SK-N-SH treated with all-trans-retinoic acid at 6 μM for 48 hours (cell line): ENCODE data around the gene HES5.
A peak's percentile ranks its signal among the peaks of the same experiment; 100 is the strongest.

ENCODE experiments used
- ATAC-seq: fragments of 200-7000 bp; cut with Tn5 transposase; 3 replicates; pipeline ENCODE4 v1.9.1; 2020; ENCODE audit warnings: mild to moderate bottlenecking, moderate library complexity
- ARNTL ChIP-seq: fragments of 450-650 bp; formaldehyde crosslinking; IDR thresholded peaks from 2 replicates; pipeline ENCODE4 v1.5.0; 2020; ENCODE audit warnings: low read depth, mild to moderate bottlenecking, moderate library complexity, borderline replicate concordance
- BACH2 ChIP-seq: fragments of 250-450 bp; sonication (Bioruptor Pico); IDR thresholded peaks from 2 replicates; pipeline ENCODE4 v1.9.0; 2021; ENCODE audit warnings: mild to moderate bottlenecking, borderline replicate concordance
- CSDC2 ChIP-seq: fragments of 250-450 bp; sonication (Bioruptor Pico); IDR thresholded peaks from 2 replicates; pipeline ENCODE4 v1.5.0; 2020; ENCODE audit warnings: mild to moderate bottlenecking, moderate library complexity
- ESRRG ChIP-seq: fragments of 250-450 bp; sonication (Bioruptor Pico); IDR thresholded peaks from 2 replicates; pipeline ENCODE4 v1.6.1; 2021; ENCODE audit warnings: mild to moderate bottlenecking
- GLIS3 ChIP-seq: fragments of 250-450 bp; sonication (Bioruptor Pico); IDR thresholded peaks from 2 replicates; pipeline ENCODE4 v1.5.0; 2020; ENCODE audit warnings: mild to moderate bottlenecking, moderate library complexity
- ISL1 ChIP-seq: fragments of 250-450 bp; sonication (Bioruptor Pico); IDR thresholded peaks from 2 replicates; pipeline ENCODE4 v2.1.2; 2022; ENCODE audit warnings: mild to moderate bottlenecking, moderate library complexity
- OSR1 ChIP-seq: fragments of 250-450 bp; sonication (Bioruptor Pico); IDR thresholded peaks from 2 replicates; pipeline ENCODE4 v1.8.0; 2022; ENCODE audit warnings: moderate library complexity, mild to moderate bottlenecking, inconsistent platforms
- PPARA ChIP-seq: fragments of 250-450 bp; sonication (Bioruptor Pico); IDR thresholded peaks from 2 replicates; pipeline ENCODE4 v1.5.0; 2020; ENCODE audit warnings: mild to moderate bottlenecking, borderline replicate concordance
- RARB ChIP-seq: fragments of 250-450 bp; sonication (Bioruptor Pico); IDR thresholded peaks from 2 replicates; pipeline ENCODE4 v1.8.0; 2021; ENCODE audit warnings: mild to moderate bottlenecking, moderate library complexity
- TCF4 ChIP-seq: fragments of 250-450 bp; sonication (Bioruptor Pico); IDR thresholded peaks from 2 replicates; pipeline ENCODE4 v1.8.0; 2021; ENCODE audit warnings: mild to moderate bottlenecking, moderate library complexity, borderline replicate concordance
- TOX ChIP-seq: fragments of 250-450 bp; sonication (Bioruptor Pico); IDR thresholded peaks from 2 replicates; pipeline ENCODE4 v1.8.0; 2021; ENCODE audit warnings: mild to moderate bottlenecking, moderate library complexity, borderline replicate concordance
- ZC3H10 ChIP-seq: fragments of 250-450 bp; sonication (Bioruptor Pico); IDR thresholded peaks from 2 replicates; pipeline ENCODE4 v1.5.1; 2021; ENCODE audit warnings: mild to moderate bottlenecking, moderate library complexity
- ZFP3 ChIP-seq: fragments of 250-450 bp; sonication (Bioruptor Pico); IDR thresholded peaks from 2 replicates; pipeline ENCODE4 v1.5.0; 2020; ENCODE audit warnings: mild to moderate bottlenecking, moderate library complexity
- ZFP30 ChIP-seq: fragments of 450-650 bp; formaldehyde crosslinking; IDR thresholded peaks from 2 replicates; pipeline ENCODE4 v1.5.0; 2022; ENCODE audit warnings: mild to moderate bottlenecking, moderate library complexity
- ZNF565 ChIP-seq: fragments of 450-650 bp; formaldehyde crosslinking; conservative IDR thresholded peaks from 2 replicates; pipeline ENCODE4 v1.5.0; 2020; ENCODE audit warnings: low read depth, mild to moderate bottlenecking, moderate library complexity
- ZNF70 ChIP-seq: fragments of 450-650 bp; formaldehyde crosslinking; IDR thresholded peaks from 2 replicates; pipeline ENCODE4 v1.5.0; 2020; ENCODE audit warnings: mild to moderate bottlenecking, moderate library complexity
- ZNF8 ChIP-seq: fragments of 450-650 bp; formaldehyde crosslinking; IDR thresholded peaks from 2 replicates; pipeline ENCODE4 v1.5.0; 2020; ENCODE audit warnings: mild to moderate bottlenecking, moderate library complexity
- TF ChIP-seq, protein P1 (sequence below): fragments of 250-450 bp; sonication (Bioruptor Pico); IDR thresholded peaks from 2 replicates; pipeline ENCODE4 v1.8.0; 2021; ENCODE audit warnings: low read depth, mild to moderate bottlenecking, moderate library complexity, borderline replicate concordance
- TF ChIP-seq, protein P2 (sequence below): fragments of 250-450 bp; sonication (Bioruptor Pico); IDR thresholded peaks from 2 replicates; pipeline ENCODE4 v1.8.0; 2020; ENCODE audit warnings: mild to moderate bottlenecking, moderate library complexity, borderline replicate concordance
- TF ChIP-seq, protein P3 (sequence below): fragments of 250-450 bp; sonication (Bioruptor Pico); IDR thresholded peaks from 2 replicates; pipeline ENCODE4 v1.5.1; 2021; ENCODE audit warnings: mild to moderate bottlenecking, moderate library complexity
- TF ChIP-seq, protein P4 (sequence below): fragments of 250-450 bp; sonication (Bioruptor Pico); IDR thresholded peaks from 2 replicates; pipeline ENCODE4 v1.5.1; 2020; ENCODE audit warnings: low read depth, mild to moderate bottlenecking, moderate library complexity
- TF ChIP-seq, protein P5 (sequence below): fragments of 250-450 bp; sonication (Bioruptor Pico); IDR thresholded peaks from 2 replicates; pipeline ENCODE4 v1.5.0; 2020; ENCODE audit warnings: mild to moderate bottlenecking, moderate library complexity

Gene HES5

DNA sequence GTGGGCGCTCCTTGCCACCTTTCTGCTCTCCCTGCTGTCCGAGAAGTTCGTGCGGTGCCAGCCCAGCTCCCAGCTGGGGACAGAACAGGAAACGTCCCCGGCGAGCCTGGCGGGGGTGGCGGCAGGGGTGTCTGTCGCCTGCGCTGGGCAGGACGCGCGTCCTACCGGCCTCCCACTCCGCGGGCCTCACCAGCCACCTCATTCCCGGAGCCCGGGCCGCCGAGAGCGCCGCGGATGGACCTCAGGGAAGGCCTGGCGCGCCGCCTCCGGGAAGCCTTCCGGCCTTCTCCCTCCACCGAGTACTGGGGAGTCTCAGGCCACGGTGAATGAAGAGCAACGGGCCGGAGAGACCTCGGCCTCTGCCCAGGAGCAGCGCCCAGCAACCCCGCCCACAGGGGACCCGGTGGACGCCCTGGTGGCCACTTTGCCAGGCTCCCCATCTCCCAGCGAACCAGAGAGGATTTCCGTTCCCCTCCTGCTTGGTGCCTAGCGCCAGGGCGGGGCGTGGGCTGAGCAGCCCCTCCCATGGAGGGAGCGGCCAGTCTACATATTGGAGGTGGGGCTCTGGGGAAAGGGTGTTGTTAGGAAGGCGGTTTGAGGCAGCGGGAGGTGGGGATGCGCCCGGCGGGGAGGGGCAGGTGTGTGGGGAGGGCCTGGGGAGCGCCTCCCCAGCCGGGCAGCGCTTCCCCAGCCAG, 16.6 kb upstream of the HES5 start:
- no peak for TF ChIP-seq ZNF70
- no peak for TF ChIP-seq ESRRG (CRISPR knock-in tag)
- TF ChIP-seq, protein P1, sequence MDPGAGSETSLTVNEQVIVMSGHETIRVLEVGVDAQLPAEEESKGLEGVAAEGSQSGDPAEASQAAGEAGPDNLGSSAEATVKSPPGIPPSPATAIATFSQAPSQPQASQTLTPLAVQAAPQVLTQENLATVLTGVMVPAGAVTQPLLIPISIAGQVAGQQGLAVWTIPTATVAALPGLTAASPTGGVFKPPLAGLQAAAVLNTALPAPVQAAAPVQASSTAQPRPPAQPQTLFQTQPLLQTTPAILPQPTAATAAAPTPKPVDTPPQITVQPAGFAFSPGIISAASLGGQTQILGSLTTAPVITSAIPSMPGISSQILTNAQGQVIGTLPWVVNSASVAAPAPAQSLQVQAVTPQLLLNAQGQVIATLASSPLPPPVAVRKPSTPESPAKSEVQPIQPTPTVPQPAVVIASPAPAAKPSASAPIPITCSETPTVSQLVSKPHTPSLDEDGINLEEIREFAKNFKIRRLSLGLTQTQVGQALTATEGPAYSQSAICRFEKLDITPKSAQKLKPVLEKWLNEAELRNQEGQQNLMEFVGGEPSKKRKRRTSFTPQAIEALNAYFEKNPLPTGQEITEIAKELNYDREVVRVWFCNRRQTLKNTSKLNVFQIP: no peak
- TF ChIP-seq, protein P2, sequence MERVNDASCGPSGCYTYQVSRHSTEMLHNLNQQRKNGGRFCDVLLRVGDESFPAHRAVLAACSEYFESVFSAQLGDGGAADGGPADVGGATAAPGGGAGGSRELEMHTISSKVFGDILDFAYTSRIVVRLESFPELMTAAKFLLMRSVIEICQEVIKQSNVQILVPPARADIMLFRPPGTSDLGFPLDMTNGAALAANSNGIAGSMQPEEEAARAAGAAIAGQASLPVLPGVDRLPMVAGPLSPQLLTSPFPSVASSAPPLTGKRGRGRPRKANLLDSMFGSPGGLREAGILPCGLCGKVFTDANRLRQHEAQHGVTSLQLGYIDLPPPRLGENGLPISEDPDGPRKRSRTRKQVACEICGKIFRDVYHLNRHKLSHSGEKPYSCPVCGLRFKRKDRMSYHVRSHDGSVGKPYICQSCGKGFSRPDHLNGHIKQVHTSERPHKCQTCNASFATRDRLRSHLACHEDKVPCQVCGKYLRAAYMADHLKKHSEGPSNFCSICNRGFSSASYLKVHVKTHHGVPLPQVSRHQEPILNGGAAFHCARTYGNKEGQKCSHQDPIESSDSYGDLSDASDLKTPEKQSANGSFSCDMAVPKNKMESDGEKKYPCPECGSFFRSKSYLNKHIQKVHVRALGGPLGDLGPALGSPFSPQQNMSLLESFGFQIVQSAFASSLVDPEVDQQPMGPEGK (CRISPR knock-in tag): peak; percentile 49; the same call in 1 of the 2 replicates
- TF ChIP-seq BACH2 (CRISPR knock-in tag): no peak
- TF ChIP-seq ZNF8: no peak
- TF ChIP-seq, protein P3, sequence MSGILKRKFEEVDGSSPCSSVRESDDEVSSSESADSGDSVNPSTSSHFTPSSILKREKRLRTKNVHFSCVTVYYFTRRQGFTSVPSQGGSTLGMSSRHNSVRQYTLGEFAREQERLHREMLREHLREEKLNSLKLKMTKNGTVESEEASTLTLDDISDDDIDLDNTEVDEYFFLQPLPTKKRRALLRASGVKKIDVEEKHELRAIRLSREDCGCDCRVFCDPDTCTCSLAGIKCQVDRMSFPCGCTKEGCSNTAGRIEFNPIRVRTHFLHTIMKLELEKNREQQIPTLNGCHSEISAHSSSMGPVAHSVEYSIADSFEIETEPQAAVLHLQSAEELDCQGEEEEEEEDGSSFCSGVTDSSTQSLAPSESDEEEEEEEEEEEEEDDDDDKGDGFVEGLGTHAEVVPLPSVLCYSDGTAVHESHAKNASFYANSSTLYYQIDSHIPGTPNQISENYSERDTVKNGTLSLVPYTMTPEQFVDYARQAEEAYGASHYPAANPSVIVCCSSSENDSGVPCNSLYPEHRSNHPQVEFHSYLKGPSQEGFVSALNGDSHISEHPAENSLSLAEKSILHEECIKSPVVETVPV (CRISPR knock-in tag): no peak
- peak; percentile 85 for ATAC-seq

DNA sequence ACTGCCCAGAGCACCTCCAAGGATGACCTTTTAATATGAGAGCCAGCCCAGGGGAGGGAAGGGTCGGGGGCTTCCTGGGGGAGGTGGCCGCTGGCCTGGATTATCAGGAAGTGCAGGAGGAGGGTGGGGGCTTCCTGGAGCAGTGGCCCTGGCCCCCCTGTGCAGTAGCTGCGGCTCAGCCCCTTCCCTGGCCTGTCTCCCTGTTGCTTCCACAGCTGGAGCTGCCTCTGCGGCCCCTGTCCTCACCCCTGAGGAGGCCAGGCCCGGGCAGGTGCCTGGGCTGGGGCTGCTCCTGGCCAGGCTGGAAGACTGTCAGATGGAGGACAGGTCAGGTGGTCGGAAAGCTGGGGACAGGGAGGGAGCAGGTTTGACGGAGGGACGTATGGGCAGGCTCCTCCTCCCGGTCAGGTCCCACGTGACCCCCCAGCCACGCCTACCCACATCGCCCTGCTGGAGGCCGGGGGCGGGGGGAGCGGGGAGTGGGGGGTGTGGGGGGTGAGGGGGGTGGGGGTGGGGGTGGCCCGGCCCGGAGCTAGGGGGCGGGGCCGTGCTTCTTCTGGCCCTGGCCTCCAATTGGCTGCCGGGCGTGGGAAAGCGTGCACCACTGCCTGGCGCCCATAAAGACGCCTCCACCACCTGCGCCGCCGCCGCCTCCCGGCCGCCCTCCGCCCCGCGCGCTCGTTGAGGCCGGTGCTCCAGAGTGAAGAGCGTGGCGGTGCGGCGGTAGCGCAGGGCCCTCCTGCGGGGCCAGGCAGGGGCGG, 15.9 kb upstream of the HES5 start:
- peak; percentile 72 for ATAC-seq
- TF ChIP-seq ZFP3 (CRISPR knock-in tag) (0 out of 2 replicates have a peak, but pooled peaks have one; percentile 33), TOX (CRISPR knock-in tag) (no peak), ZNF8 (no peak), OSR1 (no peak), ZC3H10 (CRISPR knock-in tag) (no peak)
- TF ChIP-seq, all 23 proteins: peak for 1

DNA sequence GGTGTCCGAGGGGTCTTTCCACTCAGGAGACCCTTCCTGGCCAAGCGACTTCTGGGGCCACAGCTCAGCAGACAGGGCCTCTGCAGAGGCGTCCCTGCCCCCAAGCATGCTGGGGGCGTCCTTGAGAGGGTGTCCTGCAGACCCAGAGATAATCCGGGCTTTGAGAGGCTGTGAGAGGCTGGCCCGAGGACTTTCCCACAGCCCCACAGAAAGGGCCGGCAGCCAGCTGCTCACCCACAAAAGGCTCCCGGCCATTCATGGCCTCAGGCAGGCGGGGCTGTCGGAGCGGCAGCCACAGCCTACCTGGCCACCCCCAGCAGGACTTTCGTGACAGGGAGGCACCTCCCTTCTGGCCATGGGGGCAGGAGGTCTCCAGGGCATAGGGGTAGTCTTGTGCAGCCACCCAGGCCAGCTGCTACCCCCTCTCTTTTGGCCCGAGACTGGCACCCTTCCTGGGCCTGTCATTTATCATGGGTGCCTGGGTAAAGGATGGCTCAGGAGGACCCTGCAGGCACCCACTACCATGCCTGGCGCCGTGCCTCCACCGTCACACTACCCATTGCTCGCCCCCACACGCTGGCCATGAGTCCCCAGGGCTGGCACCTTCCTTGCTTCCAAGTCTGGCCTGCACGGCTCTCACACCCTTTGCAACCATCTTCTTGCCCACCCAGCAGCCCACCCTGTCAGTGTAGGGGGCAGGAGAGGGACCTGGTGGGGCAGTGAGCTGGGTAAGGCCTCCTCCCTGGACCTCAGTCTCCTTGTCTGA, 15.0 kb upstream of the HES5 start:
- TF ChIP-seq PPARA (CRISPR knock-in tag): no peak
- TF ChIP-seq ISL1 (CRISPR knock-in tag): no peak
- TF ChIP-seq OSR1: no peak
- TF ChIP-seq, protein P3 (CRISPR knock-in tag): no peak
- TF ChIP-seq TCF4 (CRISPR knock-in tag): no peak
- TF ChIP-seq ZNF8: no peak
- TF ChIP-seq RARB (CRISPR knock-in tag): no peak
- no peak for TF ChIP-seq ZFP30 (CRISPR knock-in tag)
- TF ChIP-seq, protein P4, sequence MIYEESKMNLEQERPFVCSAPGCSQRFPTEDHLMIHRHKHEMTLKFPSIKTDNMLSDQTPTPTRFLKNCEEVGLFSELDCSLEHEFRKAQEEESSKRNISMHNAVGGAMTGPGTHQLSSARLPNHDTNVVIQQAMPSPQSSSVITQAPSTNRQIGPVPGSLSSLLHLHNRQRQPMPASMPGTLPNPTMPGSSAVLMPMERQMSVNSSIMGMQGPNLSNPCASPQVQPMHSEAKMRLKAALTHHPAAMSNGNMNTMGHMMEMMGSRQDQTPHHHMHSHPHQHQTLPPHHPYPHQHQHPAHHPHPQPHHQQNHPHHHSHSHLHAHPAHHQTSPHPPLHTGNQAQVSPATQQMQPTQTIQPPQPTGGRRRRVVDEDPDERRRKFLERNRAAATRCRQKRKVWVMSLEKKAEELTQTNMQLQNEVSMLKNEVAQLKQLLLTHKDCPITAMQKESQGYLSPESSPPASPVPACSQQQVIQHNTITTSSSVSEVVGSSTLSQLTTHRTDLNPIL (CRISPR knock-in tag): no peak
- TF ChIP-seq, protein P5, sequence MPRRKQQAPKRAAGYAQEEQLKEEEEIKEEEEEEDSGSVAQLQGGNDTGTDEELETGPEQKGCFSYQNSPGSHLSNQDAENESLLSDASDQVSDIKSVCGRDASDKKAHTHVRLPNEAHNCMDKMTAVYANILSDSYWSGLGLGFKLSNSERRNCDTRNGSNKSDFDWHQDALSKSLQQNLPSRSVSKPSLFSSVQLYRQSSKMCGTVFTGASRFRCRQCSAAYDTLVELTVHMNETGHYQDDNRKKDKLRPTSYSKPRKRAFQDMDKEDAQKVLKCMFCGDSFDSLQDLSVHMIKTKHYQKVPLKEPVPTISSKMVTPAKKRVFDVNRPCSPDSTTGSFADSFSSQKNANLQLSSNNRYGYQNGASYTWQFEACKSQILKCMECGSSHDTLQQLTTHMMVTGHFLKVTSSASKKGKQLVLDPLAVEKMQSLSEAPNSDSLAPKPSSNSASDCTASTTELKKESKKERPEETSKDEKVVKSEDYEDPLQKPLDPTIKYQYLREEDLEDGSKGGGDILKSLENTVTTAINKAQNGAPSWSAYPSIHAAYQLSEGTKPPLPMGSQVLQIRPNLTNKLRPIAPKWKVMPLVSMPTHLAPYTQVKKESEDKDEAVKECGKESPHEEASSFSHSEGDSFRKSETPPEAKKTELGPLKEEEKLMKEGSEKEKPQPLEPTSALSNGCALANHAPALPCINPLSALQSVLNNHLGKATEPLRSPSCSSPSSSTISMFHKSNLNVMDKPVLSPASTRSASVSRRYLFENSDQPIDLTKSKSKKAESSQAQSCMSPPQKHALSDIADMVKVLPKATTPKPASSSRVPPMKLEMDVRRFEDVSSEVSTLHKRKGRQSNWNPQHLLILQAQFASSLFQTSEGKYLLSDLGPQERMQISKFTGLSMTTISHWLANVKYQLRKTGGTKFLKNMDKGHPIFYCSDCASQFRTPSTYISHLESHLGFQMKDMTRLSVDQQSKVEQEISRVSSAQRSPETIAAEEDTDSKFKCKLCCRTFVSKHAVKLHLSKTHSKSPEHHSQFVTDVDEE (CRISPR knock-in tag): no peak
- no peak for TF ChIP-seq BACH2 (CRISPR knock-in tag)
- TF ChIP-seq GLIS3: no peak
- no peak for TF ChIP-seq ESRRG (CRISPR knock-in tag)
- no peak for TF ChIP-seq CSDC2 (CRISPR knock-in tag)
- no peak for TF ChIP-seq ZNF565
- TF ChIP-seq ZFP3 (CRISPR knock-in tag): no peak
- TF ChIP-seq ZC3H10 (CRISPR knock-in tag): no peak
- TF ChIP-seq ARNTL (CRISPR knock-in tag): no peak

More for the DNA sequence above, 15.0 kb upstream of the HES5 start:
- no peak for ATAC-seq
